Loucy (cell line): Measurements from ENCODE around the gene AAGAB.

Source experiments
- CTCF ChIP-seq: fragments of 200-600 bp; sonication (generic); conservative IDR thresholded peaks from 2 replicates; pipeline ENCODE4 v1.5.1; 2014; ENCODE audit warnings: mild to moderate bottlenecking, antibody characterized with exemption, low read length
- EZH2phosphoT487 ChIP-seq: fragments of 200-600 bp; IDR thresholded peaks from 2 replicates; pipeline ENCODE4 v1.6.1; 2018; ENCODE audit warnings: antibody characterized with exemption, mild to moderate bottlenecking, moderate library complexity, borderline replicate concordance

- TF ChIP-seq CTCF (no peak), EZH2phosphoT487 (no peak)
Observed at GRCh38 chr15:67199391-67199790, 55.1 kb downstream of the AAGAB start.
